ENCODE measurements around the gene LPIN3. TPM values are rescaled to one million over a fixed set of nuclear protein-coding genes. Genes with fewer than 3 reads are reported as not detected.

Gene LPIN3
- total RNA-seq, 1 donor from 2014 or later, result 1.8 TPM

DNA sequence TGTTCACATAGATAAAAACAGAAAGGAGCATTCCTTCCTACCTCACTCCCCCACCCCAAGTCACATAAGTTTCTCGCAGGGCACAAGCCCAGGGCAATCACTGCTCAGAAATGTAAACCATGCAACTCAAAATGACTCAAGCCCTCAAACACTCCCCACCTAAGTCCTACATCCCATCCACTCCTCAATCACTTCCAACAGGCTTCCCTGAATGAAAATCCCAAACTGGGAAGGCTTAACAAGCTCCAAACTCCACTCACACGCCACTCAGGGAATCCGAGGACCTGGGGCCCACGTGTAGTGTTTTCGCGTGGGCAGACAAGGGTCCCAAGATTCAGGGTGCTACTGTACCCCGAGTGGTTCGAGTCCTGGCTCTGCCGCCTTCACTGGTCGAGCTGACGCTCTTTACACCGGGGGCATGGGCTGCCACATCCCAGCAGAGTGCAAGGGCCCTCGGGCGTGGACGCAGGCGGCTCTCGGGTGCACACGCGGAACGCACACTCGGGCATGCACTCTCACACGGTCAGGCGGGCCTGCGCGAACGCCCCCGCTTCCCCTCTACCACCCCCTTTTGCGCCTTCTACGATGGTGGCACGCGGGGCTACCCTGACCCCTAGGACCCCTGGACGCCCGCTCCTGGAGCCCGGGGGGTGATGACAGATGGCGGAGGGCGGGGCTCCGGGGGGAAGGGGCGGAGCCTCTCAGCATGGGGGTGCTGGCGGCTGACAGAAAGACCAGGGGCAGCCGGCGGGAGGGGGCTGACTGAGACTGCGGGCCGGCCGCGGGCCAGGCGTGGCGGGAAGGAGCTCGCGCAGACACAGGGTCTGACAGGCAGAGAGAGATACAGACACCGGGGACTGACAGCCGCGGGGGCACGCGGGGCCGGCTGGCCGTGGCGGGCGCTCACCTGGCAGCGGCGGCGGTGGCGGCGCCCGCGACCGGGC, 23.7 kb upstream of the LPIN3 start:
- Mint-ChIP-seq H3K4me1 (peaks cover 24% of the 10 kb centered on the region), H3K27me3 (ENCODE audit: low read depth) (peaks cover 5% of the 10 kb centered on the region), H3K27ac (ENCODE audit: unreplicated experiment) (no peak overlapping the region), H3K36me3 (ENCODE audit: low read depth) (no peaks in the 10 kb centered on the region), H3K9me3 (no peaks in the 10 kb centered on the region), H3K4me3 (peak overlapping the region; percentile 88)
- TF ChIP-seq CTCF (conservative IDR thresholded peaks at IDR 0.05), result no peak
- DNase-seq (ENCODE audit: low read depth, low spot score), result peak; percentile 48

- peaks cover 5% of the 10 kb centered on the region for H3K27me3 Mint-ChIP-seq (ENCODE audit: low read depth)
- no peak within 1 kb of the TSS for H3K27ac Mint-ChIP-seq (ENCODE audit: unreplicated experiment)
- peaks cover 24% of the 10 kb centered on the region for H3K4me1 Mint-ChIP-seq
- H3K36me3 Mint-ChIP-seq (ENCODE audit: low read depth), result no peaks in the 10 kb centered on the region
- H3K9me3 Mint-ChIP-seq, result no peaks in the 10 kb centered on the region
- TF ChIP-seq CTCF (conservative IDR thresholded peaks at IDR 0.05), result no peak
- DNase-seq (ENCODE audit: low read depth, low spot score), result peak; percentile 93
- peak within 1 kb of the TSS; percentile 88 for H3K4me3 Mint-ChIP-seq
Observed at GRCh38 chr20:41317546-41318270, 22.9 kb upstream of the LPIN3 start, which contains the start of gene ZHX3. Gene ZHX3, minus strand, starts transcription at chr20:41317731. Its CDS starts 112,815 bp downstream, at chr20:41204916.

GRCh38 chr20:41318271-41318649, 22.4 kb upstream of the LPIN3 start:
- Mint-ChIP-seq H3K4me3 (peak overlapping the region; percentile 70), H3K27ac (ENCODE audit: unreplicated experiment) (no peak overlapping the region), H3K4me1 (peaks cover 24% of the 10 kb centered on the region), H3K9me3 (no peaks in the 10 kb centered on the region), H3K36me3 (ENCODE audit: low read depth) (no peaks in the 10 kb centered on the region), H3K27me3 (ENCODE audit: low read depth) (peaks cover 5% of the 10 kb centered on the region)
- TF ChIP-seq CTCF (conservative IDR thresholded peaks at IDR 0.05), result no peak
- DNase-seq (ENCODE audit: low read depth, low spot score), result no peak

GRCh38 chr20:41320441-41320840, 20.2 kb upstream of the LPIN3 start:
- Mint-ChIP-seq H3K27ac (ENCODE audit: unreplicated experiment) (no peak overlapping the region), H3K36me3 (ENCODE audit: low read depth) (no peaks in the 10 kb centered on the region), H3K4me1 (peaks cover 17% of the 10 kb centered on the region), H3K4me3 (peak overlapping the region; percentile 29), H3K27me3 (ENCODE audit: low read depth) (peaks cover 5% of the 10 kb centered on the region), H3K9me3 (no peaks in the 10 kb centered on the region)
- no peak for DNase-seq (ENCODE audit: low read depth, low spot score)
- no peak for TF ChIP-seq CTCF (conservative IDR thresholded peaks at IDR 0.05)

- H3K36me3 Mint-ChIP-seq (ENCODE audit: low read depth), result no peaks in the 10 kb centered on the region
- no peak overlapping the region for H3K27ac Mint-ChIP-seq (ENCODE audit: unreplicated experiment)
- H3K4me3 Mint-ChIP-seq, result no peak overlapping the region
- peaks cover 14% of the 10 kb centered on the region for H3K4me1 Mint-ChIP-seq
- TF ChIP-seq CTCF (conservative IDR thresholded peaks at IDR 0.05), result no peak
- DNase-seq (ENCODE audit: low read depth, low spot score), result no peak
- no peaks in the 10 kb centered on the region for H3K9me3 Mint-ChIP-seq
- peaks cover 5% of the 10 kb centered on the region for H3K27me3 Mint-ChIP-seq (ENCODE audit: low read depth)
Observed at GRCh38 chr20:41320976-41321375, 19.6 kb upstream of the LPIN3 start.

Measured in neural crest cell (in vitro differentiated cells).